ENCODE measurements around the gene SPACA6.

GRCh38 chr19:51746731-51747130 is 53.6 kb downstream of the SPACA6 start:
- no peak for TF ChIP-seq CTCF (optimal IDR thresholded peaks at IDR 0.05 in 1 of 3, IDR thresholded peaks at IDR 0.05 in 1 of 3, conservative IDR thresholded peaks at IDR 0.05 in 1 of 3; ENCODE audit: extremely low read depth in 1 of 3, insufficient read depth in 2 of 3, low read length in 3 of 3)
- no peak for TF ChIP-seq EZH2 (IDR thresholded peaks at IDR 0.05; ENCODE audit: low read length)

Measured in keratinocyte (primary cell).